ENCODE data around the gene PNMA8C. TPM values are rescaled to one million over a fixed set of nuclear protein-coding genes. Genes with fewer than 3 reads are reported as not detected.

PNMA8C gene
- total RNA-seq, 1 experiment from 2014 or later: not detected

DNA sequence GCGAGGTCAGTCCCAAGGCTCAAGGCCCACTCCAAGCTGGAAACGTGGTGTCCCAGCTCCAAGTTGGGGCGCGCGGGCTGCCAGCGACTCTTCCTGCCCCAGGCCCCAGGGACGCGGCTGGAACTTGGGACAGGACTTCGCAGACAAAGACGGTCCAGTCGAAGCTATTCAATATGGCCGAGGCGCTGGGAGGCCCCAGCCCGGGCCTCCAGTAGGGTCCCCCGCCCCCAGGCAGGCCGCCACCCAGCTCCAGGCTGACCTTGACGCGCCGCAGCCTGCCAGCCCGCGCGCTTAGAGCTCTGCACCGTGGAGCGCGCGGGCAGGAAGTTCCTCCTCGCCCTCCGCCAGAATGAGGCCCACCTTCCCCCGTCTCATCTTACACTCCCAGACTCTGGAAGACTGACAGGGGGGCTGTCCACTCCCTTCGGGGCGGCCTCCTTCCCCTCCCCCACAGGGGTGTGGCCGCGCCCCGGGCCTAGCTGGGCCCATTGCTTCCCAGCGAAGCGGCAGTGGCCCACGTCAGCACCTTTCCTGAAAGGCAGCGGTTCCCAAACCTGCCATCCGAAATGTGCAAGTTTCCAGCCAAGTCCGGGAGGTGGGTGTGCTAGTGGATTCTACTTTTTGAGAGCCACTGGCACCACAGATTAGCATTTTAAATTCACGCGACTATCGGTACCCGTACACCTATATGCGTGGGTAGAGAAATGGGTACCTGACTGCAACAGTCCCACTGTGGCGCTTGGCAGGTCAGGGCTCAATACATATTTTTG, 15.3 kb downstream of the PNMA8C start, which contains the start of gene CCDC8:
CCDC8 (minus strand) TSS at position 303 of the 770 bp plus-strand sequence. CDS start 754 bp downstream, outside the sequence.
- Histone ChIP-seq H2AFZ (ENCODE audit: low read length) (no peak within 1 kb of the TSS), H3K4me3 (ENCODE audit: low read length) (no peak within 1 kb of the TSS), H3K4me1 (ENCODE audit: insufficient read depth, low read length) (no peaks in the 10 kb centered on the region), H3K9me3 (ENCODE audit: low read length) (no peaks in the 10 kb centered on the region), H3K9me2 (replicated peaks; ENCODE audit: low read length) (no peaks in the 10 kb centered on the region), H4K20me1 (ENCODE audit: low read length) (no peaks in the 10 kb centered on the region), H3F3A (ENCODE audit: low read length, unreplicated experiment) (no peaks in the 10 kb centered on the region), H3K79me2 (ENCODE audit: low read length) (no peaks in the 10 kb centered on the region), H3K27ac (ENCODE audit: low read length) (no peak within 1 kb of the TSS), H3K4me2 (ENCODE audit: low read length) (no peak within 1 kb of the TSS), H3K9ac (ENCODE audit: low read length) (no peak within 1 kb of the TSS), H3K27me3 (ENCODE audit: low read length) (no peaks in the 10 kb centered on the region), H3K36me3 (ENCODE audit: low read depth, low read length) (no peaks in the 10 kb centered on the region)
- ChIA-PET CTCF (no interaction called here), POLR2A (ENCODE audit: unreplicated experiment) (no interaction called here)
- ATAC-seq (no peak), DNase-seq (no peak)
- TF ChIP-seq EZH2 (IDR thresholded peaks at IDR 0.05; ENCODE audit: low read length, unreplicated experiment) (no peak), EZH2phosphoT487 (IDR thresholded peaks at IDR 0.05; ENCODE audit: borderline replicate concordance, low read length) (no peak)
- TF ChIP-seq, protein P1, sequence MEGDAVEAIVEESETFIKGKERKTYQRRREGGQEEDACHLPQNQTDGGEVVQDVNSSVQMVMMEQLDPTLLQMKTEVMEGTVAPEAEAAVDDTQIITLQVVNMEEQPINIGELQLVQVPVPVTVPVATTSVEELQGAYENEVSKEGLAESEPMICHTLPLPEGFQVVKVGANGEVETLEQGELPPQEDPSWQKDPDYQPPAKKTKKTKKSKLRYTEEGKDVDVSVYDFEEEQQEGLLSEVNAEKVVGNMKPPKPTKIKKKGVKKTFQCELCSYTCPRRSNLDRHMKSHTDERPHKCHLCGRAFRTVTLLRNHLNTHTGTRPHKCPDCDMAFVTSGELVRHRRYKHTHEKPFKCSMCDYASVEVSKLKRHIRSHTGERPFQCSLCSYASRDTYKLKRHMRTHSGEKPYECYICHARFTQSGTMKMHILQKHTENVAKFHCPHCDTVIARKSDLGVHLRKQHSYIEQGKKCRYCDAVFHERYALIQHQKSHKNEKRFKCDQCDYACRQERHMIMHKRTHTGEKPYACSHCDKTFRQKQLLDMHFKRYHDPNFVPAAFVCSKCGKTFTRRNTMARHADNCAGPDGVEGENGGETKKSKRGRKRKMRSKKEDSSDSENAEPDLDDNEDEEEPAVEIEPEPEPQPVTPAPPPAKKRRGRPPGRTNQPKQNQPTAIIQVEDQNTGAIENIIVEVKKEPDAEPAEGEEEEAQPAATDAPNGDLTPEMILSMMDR (conservative IDR thresholded peaks at IDR 0.05; ENCODE audit: low read depth, low read length): no peak
- BruUV-seq (replicated peaks): no TSS peak
- intact Hi-C loops (cut with micrococcal nuclease): no loop called here

DNA sequence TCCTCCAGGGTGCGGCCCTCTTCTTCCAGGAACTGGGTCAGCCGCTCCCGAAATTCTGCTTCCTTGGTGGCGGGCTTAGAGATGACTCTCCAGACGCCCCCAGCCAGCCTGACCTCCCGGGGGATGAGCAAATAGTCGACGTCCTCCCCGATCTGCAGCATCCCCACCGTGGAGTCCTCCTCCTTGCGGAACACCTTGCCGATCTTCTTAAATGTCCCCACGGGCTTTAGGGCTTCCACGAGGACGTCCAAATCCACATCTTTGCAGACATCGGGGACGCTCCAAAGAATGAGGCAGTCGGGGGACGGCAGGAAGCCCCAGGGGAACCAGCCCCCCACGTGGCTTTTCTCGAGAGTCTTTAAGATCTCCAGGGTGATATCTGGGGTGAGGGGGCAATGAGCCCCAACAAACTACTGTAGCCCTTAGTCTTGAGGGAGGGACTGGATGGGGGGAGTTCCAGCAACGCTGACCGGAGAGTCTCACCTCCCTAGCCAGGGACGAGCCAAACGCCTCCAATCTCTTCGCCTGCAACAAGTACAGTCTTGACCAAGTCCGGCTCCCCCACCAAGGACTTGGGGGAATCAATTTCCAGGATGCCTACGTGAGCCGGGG, 16.0 kb downstream of the PNMA8C start:
- Histone ChIP-seq H3K4me3 (ENCODE audit: low read length) (no peak overlapping the region), H3K27ac (ENCODE audit: low read length) (no peak overlapping the region), H3F3A (ENCODE audit: low read length, unreplicated experiment) (no peaks in the 10 kb centered on the region), H3K27me3 (ENCODE audit: low read length) (no peaks in the 10 kb centered on the region), H3K4me1 (ENCODE audit: insufficient read depth, low read length) (no peaks in the 10 kb centered on the region), H3K9me2 (replicated peaks; ENCODE audit: low read length) (no peaks in the 10 kb centered on the region), H3K79me2 (ENCODE audit: low read length) (no peaks in the 10 kb centered on the region), H2AFZ (ENCODE audit: low read length) (no peak overlapping the region), H3K9ac (ENCODE audit: low read length) (no peak overlapping the region), H4K20me1 (ENCODE audit: low read length) (no peaks in the 10 kb centered on the region), H3K9me3 (ENCODE audit: low read length) (no peaks in the 10 kb centered on the region), H3K36me3 (ENCODE audit: low read depth, low read length) (no peaks in the 10 kb centered on the region), H3K4me2 (ENCODE audit: low read length) (no peak overlapping the region)
- intact Hi-C loops (cut with micrococcal nuclease): no loop called here
- TF ChIP-seq, protein P1 (conservative IDR thresholded peaks at IDR 0.05; ENCODE audit: low read depth, low read length): no peak
- TF ChIP-seq EZH2phosphoT487 (IDR thresholded peaks at IDR 0.05; ENCODE audit: borderline replicate concordance, low read length): no peak
- CTCF ChIA-PET: no interaction called here
- POLR2A ChIA-PET (ENCODE audit: unreplicated experiment): no interaction called here
- DNase-seq (no peak), ATAC-seq (no peak)
- no TSS peak for BruUV-seq (replicated peaks)

Data from PC-3 (cell line).